Transverse colon (tissue), 4 donors: ENCODE data around the gene DTL.

ENCODE experiments used
- CTCF ChIP-seq, 5 experiments: fragments of 200-600 bp in 3 of 5; fragments of 450-650 bp in 2 of 5; sonication (generic) in 3 of 5; IDR thresholded peaks; 1 replicate in 2 of 5; 2 replicates in 3 of 5; pipeline ENCODE4 v1.5.1; 2016 to 2017; ENCODE audit warnings: antibody characterized with exemption in 5 of 5, inconsistent platforms in 3 of 5, mild to moderate bottlenecking in 2 of 5, moderate library complexity in 1 of 5
- EP300 ChIP-seq: sonication (generic); formaldehyde crosslinking; IDR thresholded peaks from one replicate; pipeline ENCODE4 v1.6.1; 2017; ENCODE audit warnings: antibody characterized with exemption, low read depth
- POLR2A ChIP-seq: fragments of 450-650 bp; IDR thresholded peaks from one replicate; pipeline ENCODE4 v1.6.1; 2016; ENCODE audit warnings: antibody characterized with exemption, mild to moderate bottlenecking, moderate library complexity
- POLR2AphosphoS5 ChIP-seq, 3 donors: sonication (generic); formaldehyde crosslinking; IDR thresholded peaks; one replicate each; pipeline ENCODE4 v1.6.1; 2016; ENCODE audit warnings: antibody characterized with exemption in 3 of 3

- TF ChIP-seq CTCF (IDR thresholded peaks at IDR 0.05): no peak
- TF ChIP-seq POLR2A: no peak
- TF ChIP-seq POLR2AphosphoS5 (IDR thresholded peaks at IDR 0.05): no peak
- no peak for TF ChIP-seq EP300
Observed at GRCh38 chr1:212135166-212135565, 99.6 kb downstream of the DTL start.
